Cardiac muscle cell (in vitro differentiated cells and primary cell): Measurements from ENCODE around the gene TCERG1L. TPM values are rescaled to one million over a fixed set of nuclear protein-coding genes. Genes with fewer than 3 reads are reported as not detected.

Source experiments
- DNase-seq, 2 donors: peaks; one replicate each; pipeline versions ENCODE4 v3.0.0 to v3.0.0-alpha.2; 2010 to 2017; ENCODE audit warnings: low read depth in 1 of 2, low spot score in 1 of 2
- H3K27ac ChIP-seq: fragments of 200-600 bp; sonication (generic); 2 replicates; pipeline ENCODE4 v1.5.1; 2016
- H3K27me3 ChIP-seq: fragments of 200-600 bp; sonication (generic); 2 replicates; pipeline ENCODE4 v1.6.0; 2016; ENCODE audit warnings: control low read depth
- H3K36me3 ChIP-seq: fragments of 200-600 bp; sonication (generic); 2 replicates; pipeline ENCODE4 v1.5.1; 2016; ENCODE audit warnings: control low read depth
- H3K4me1 ChIP-seq: fragments of 200-600 bp; sonication (generic); 2 replicates; pipeline ENCODE4 v1.8.1; 2017; ENCODE audit warnings: low read depth, mild to moderate bottlenecking, mixed run types
- H3K4me3 ChIP-seq: fragments of 200-600 bp; sonication (generic); 2 replicates; pipeline ENCODE4 v1.5.1; 2016; ENCODE audit warnings: mild to moderate bottlenecking
- H3K9me3 ChIP-seq: fragments of 200-600 bp; sonication (generic); 2 replicates; pipeline ENCODE4 v1.5.1; 2017; ENCODE audit warnings: low read depth, mild to moderate bottlenecking, control low read depth
- polyA plus RNA-seq: library from polyadenylated mRNA; unstranded; fragments of >200 nt; fragmentation: Nextera tagmentation; extraction: Ambion mirVana; gene quantifications from 2 replicates; pipeline ENCODE4 v1.2.1, GENCODE V29; 2016
- total RNA-seq: library from RNA; depleted of rRNA; stranded (reverse); fragments of >200 nt; gene quantifications from 2 replicates; pipeline ENCODE4 v1.2.3, GENCODE V29; 2016
- TF ChIP-seq, protein P1 (sequence below): IDR thresholded peaks from 2 replicates; pipeline ENCODE4 v1.5.1; 2012; ENCODE audit warnings: low read depth, mild to moderate bottlenecking, low read length

Gene TCERG1L
- total and polyA plus RNA-seq, 2 experiments from 2014 or later = 0.12 to 1.9 TPM

DNA sequence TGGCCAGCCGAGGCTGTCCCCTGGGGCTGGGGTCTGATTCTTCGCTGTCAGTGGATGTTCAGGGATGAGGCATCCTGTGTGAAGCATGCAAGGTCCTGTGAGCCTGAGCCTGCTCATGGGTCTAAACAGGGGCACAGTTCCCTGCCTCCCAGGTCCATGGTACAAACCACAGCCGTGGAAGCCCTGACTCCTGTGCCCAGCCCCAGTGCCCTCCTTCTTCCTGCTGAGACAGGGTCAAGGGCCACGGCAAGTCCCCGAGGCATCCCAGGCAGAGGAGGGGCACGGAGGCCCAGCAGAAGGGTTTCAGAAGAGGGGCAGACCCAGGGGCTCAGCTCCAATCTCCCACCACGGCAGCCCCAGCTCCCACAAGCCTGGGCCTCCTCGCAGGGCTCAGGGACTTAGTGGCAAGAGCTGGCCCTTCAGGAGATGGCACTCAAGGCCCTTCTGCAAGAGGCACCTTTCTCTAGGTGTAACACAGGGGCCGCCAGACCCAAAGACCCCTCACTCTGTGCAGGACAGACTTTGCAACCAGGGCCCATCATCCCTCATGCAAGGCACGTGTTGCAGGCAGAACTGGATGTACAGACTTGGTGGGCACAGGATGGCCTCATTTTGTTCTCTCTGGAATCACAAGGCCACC, 248.8 kb downstream of the TCERG1L start:
- DNase-seq = no peak
- H3K36me3 ChIP-seq = no peaks in the 10 kb centered on the region
- no peak overlapping the region for H3K27ac ChIP-seq
- H3K4me1 ChIP-seq = peaks cover 16% of the 10 kb centered on the region
- H3K9me3 ChIP-seq = no peaks in the 10 kb centered on the region
- no peaks in the 10 kb centered on the region for H3K27me3 ChIP-seq
- TF ChIP-seq, protein P1, sequence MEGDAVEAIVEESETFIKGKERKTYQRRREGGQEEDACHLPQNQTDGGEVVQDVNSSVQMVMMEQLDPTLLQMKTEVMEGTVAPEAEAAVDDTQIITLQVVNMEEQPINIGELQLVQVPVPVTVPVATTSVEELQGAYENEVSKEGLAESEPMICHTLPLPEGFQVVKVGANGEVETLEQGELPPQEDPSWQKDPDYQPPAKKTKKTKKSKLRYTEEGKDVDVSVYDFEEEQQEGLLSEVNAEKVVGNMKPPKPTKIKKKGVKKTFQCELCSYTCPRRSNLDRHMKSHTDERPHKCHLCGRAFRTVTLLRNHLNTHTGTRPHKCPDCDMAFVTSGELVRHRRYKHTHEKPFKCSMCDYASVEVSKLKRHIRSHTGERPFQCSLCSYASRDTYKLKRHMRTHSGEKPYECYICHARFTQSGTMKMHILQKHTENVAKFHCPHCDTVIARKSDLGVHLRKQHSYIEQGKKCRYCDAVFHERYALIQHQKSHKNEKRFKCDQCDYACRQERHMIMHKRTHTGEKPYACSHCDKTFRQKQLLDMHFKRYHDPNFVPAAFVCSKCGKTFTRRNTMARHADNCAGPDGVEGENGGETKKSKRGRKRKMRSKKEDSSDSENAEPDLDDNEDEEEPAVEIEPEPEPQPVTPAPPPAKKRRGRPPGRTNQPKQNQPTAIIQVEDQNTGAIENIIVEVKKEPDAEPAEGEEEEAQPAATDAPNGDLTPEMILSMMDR = no peak
- H3K4me3 ChIP-seq = no peak overlapping the region

DNA sequence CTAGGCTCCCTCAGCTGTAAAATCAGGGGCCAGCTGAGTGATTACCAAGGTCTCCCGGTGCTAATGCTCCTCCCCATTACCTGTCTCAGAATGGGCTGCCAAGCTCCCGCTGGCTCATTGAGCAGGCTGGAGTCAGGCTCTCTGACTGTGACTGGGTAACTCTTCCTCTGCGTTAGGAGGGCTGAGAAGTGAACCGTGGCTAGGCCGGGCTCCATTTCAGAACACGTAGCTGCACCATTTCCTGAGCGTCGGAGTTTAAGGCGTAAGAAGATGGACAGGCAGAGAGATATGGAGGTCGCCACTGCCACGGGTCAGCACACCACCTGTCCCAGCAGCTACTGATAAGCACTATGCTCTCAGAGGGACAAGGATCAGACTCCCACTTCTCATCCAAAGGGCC, 250.3 kb downstream of the TCERG1L start:
- H3K27ac ChIP-seq = no peak overlapping the region
- DNase-seq = no peak

DNA sequence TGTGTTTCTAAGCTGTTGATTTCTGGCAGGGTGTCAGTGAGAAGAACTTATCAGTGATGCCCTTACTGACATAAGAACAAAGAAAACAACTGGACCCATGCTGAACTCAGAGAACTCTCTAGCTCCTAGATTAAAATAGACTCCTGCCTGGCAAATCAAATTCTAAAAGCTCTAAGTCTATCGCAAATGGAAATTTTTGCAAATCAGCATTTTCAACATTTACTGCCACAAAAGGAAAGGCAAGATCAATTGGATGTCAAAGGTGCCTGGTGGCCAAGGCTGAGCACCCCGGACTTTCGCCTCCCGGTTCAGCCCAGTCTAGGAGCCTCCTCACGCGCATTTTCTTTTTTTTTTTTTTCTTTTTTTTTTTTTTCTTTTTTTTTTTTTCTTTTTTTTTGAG, 251.6 kb downstream of the TCERG1L start:
- H3K4me1 ChIP-seq = peaks cover 16% of the 10 kb centered on the region
- no peak overlapping the region for H3K4me3 ChIP-seq
- H3K9me3 ChIP-seq = no peaks in the 10 kb centered on the region
- H3K27ac ChIP-seq = no peak overlapping the region
- TF ChIP-seq, protein P1 = no peak
- DNase-seq = peak in 1 of 2 donors; percentile 47
- no peaks in the 10 kb centered on the region for H3K36me3 ChIP-seq
- H3K27me3 ChIP-seq = no peaks in the 10 kb centered on the region

More for the DNA sequence above, 250.3 kb downstream of the TCERG1L start:
- TF ChIP-seq, protein P1 = no peak
- Histone ChIP-seq H3K27me3 (no peaks in the 10 kb centered on the region), H3K4me1 (peaks cover 16% of the 10 kb centered on the region), H3K36me3 (no peaks in the 10 kb centered on the region), H3K9me3 (no peaks in the 10 kb centered on the region), H3K4me3 (no peak overlapping the region)

DNA sequence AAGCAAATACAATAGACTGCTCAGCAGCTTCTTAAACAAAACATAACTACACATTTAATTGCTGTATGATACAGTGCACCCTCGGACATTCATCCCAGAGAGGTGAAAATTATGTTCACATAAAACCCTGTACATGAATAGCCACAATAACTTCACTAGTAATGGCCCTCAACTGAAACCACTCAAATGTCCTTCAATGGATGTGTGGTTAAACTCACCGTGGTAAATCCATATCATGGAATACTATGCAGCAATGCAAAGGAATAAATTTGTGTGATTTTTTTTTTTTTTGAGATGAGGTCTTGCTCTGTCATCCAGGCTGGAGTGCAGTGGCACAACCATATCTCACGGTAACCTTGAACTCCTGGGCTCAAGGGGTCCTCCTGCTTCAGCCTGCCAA, 252.7 kb downstream of the TCERG1L start:
- Histone ChIP-seq H3K9me3 (no peaks in the 10 kb centered on the region), H3K36me3 (no peaks in the 10 kb centered on the region), H3K4me3 (no peak overlapping the region), H3K4me1 (peaks cover 16% of the 10 kb centered on the region), H3K27ac (no peak overlapping the region), H3K27me3 (no peaks in the 10 kb centered on the region)
- no peak for DNase-seq
- TF ChIP-seq, protein P1 = no peak

DNA sequence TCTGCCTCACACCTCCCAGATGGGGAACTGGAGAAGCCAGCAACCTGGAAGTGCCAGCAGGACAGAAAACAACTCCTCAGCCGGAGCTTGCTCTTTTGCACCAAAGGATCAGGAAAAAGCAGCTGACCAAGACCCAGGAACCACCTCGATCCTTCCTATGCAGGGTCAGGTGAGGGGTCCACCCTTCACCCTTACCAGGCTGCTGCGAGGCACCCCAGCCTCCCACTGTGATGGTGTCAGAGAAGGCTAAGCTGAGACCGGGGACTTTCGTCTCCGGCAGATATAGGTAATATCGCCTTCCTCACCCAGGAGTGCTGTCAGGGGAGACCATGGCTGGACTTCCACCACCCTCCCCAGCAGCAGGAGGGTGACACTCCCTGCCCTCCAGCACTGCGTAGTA, 254.7 kb downstream of the TCERG1L start:
- no peaks in the 10 kb centered on the region for H3K9me3 ChIP-seq
- TF ChIP-seq, protein P1 = no peak
- H3K4me1 ChIP-seq = peaks cover 16% of the 10 kb centered on the region
- DNase-seq = no peak
- no peaks in the 10 kb centered on the region for H3K27me3 ChIP-seq
- no peaks in the 10 kb centered on the region for H3K36me3 ChIP-seq
- H3K4me3 ChIP-seq = no peak overlapping the region
- H3K27ac ChIP-seq = no peak overlapping the region
